NCI-H2227 (cell line): ENCODE measurements around the gene WDR41.

Source experiments
- DNase-seq: peaks from one replicate; lab custom pipeline; 2025; ENCODE audit not compliant: unreplicated experiment; lab: John Stamatoyannopoulos, UW

The WDR41 gene

DNA sequence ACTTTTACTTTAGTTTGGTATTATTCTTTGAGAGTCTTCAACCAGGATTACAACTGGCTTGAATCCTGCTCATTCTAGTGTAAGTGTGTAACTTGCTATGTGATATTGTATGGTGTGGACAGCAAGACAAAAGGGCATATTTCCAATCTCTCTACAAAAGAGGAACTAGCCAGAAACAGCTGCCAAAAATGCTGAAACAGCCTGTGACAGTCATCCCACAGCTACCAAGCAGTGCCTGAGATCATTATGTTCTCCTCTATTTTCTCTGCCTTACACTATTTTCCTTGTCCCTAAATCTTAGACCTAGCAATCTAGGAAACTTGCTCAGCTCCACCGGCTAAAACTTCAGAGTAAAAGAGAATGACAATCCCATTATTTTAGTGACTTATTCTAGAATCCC is 42.8 kb downstream of the WDR41 start:
- no peak for DNase-seq

DNA sequence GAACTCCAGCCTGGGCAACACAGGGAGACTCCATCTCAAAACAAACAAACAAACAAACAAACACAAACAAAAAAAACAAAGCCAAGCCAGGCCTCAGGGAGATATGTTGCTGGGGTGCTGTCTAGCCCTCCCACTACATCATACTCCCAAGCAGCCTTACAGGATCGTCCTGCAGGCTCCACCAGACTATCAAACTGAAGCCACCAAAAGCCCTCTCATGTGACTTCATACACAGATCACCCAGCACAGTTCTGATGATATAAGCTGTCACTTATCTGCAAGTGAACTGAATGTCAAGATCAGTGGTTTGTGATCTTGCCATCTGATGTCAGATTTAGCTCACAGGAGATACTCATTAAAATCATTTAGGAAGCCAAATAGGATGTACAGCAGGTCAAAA is 43.3 kb downstream of the WDR41 start:
- DNase-seq, result no peak

DNA sequence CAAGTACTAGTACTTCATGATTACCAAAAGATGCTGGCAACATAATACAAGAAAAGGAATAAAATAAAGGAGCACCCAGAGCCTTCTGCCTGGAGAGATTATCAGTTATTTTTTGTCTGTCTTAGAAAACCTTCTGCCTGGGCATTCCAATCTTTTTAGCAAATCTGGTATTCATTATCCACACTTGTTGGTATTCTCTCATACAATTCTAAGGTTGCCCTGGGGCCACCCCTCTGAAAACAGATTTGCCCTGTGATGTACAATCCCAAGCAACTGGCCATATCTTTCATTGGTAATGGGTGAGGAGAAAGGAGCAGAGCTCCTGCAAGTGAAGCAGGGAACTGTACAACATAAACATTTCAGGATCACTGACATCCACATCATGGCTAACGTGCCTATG is 47.8 kb downstream of the WDR41 start:
- no peak for DNase-seq

DNA sequence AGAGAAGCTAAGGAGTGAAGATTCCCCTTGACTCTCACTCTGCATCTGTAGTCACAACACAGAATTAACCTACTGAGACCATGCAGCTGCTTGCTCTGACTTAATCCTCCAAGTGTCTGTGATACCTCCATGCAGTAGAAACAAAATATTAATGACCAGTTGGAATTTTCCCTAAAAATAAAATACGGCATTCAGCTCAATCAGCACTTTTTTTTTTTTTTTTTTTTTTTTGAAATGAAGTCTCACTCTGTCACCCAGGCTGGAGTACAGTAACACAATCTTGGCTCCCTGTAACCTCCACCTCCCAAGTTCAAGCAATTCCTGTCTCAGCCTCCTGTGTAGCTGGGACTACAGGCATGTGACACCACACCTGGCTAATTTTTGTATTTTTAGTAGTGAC is 48.4 kb downstream of the WDR41 start:
- DNase-seq, result no peak

DNA sequence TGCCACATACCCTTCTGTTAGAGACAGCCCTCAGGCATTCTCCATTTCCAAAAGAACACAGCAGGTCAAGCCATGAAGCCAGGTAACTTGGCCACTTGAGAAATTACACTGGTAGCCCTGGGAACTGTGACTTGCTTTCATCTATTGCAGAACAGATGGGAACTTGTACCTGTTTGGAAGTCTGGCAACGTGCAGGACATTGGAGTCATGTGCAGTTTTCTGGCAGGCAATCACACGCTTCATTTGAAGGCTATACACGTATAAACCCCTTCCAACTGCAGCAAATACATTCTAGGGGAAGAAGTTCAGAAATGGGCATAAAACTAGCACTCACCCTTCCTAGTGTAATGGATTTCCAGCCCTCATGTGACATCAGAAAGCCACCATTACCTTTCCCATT is 54.0 kb downstream of the WDR41 start:
- no peak for DNase-seq

DNA sequence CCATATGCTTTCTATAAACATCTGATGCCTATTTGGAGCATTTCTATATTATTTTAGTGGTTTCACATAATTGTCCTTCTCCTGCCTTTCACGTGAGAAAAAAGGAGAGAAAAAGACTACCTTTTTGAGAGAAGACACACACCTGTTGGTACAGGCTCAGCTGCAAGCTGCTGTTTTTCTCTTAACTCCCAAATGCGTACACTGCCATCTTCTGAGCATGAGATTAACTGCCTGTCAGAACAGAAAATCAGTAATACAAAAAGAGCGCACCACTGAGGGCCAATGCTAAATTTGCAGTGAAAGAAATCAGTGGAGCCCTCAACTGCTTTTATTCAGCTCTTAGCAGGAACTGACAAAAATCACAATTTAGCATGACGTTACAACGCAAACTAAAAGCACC is 54.9 kb downstream of the WDR41 start:
- no peak for DNase-seq

DNA sequence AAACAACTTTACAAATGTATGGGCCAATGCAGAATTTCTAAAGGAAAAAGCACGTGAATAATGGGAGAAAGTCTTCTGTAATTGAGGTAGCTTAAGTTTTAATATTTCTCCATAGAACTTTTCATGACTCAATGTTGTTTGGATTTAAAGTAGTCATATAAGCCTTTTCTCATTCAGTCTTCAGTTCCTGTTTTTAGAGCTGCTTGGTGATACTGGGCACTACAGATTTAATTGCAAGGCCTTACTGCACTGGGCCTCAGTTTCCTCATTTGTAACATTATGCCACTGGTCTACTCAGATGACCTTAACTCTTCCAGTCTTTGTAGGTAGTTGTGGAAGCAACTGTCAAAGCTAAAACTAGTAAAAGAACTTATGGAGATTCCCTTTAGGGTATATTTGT is 60.4 kb downstream of the WDR41 start:
- no peak for DNase-seq

DNA sequence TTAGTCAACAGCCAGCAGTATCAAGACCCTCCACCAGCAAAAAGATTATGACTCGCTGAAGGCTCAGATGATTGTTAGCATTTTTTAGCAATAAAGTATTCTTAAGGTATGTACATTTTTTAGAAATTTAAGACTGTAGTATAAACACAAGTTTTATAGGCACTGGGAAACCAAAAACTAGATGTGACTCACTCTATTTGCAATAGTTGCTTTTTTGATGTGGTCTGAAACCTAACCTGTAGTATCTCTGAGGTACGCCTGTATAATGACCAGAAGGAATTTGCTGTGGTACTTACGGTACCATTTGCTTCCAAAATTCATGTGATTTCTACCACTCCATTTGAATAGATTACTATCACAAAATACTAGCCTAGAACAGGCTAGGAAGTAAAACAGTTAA is 60.8 kb downstream of the WDR41 start:
- no peak for DNase-seq

DNA sequence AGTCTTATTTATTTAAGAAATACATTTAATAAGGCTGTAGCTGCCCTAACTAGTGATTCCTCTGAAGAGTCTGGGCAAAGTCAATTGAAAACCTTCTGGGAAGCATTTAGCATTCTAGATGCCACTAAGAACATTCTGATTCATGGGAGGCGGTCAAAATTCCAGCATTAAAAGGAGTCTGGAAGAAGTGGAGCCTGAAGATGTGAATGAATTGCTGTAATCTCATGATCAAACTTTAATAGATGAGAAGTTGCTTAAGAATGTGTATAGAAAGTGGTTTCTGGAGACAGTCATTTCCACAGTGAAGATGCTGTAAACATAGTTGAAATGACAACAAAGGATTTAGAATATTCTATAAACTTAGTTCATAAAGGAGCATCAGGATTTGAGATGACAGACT is 61.4 kb downstream of the WDR41 start:
- no peak for DNase-seq

DNA sequence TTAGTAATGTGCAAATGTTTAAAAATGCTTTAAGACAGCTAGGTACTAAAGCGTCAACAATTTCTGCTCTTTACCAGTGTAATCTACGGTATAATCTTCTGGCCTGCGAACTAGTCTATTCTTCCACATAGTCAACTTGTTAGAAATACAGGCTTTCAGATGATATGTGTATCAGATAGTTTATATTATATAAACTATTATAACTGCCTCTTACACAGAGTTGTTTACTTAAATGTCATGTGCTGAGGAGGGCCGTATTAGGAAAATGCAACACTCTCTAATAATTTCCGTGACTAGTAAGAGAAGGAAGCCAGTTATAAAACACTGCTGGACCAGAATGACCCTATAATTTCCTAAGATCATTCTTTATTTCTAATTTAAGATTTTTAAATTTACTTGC is 63.6 kb downstream of the WDR41 start:
- no peak for DNase-seq

DNA sequence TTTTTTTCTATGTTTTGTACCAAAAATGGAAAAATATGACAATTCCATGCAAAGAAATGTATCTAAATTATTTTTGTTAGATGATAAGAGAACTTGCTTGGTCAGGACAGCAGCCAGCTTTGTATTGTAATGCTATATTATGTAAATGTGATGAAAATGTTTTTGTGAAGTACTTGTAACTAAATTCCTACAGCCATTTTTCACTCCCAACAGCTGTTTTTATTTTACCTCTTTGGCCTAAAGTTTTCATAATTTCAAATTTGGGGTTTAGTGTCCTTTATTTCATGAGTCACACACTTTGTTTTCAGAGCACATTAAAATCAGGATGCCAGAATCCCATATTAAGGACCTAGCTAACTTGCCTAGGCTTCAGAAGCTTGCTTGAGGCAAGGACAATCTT is 64.1 kb downstream of the WDR41 start:
- no peak for DNase-seq

DNA sequence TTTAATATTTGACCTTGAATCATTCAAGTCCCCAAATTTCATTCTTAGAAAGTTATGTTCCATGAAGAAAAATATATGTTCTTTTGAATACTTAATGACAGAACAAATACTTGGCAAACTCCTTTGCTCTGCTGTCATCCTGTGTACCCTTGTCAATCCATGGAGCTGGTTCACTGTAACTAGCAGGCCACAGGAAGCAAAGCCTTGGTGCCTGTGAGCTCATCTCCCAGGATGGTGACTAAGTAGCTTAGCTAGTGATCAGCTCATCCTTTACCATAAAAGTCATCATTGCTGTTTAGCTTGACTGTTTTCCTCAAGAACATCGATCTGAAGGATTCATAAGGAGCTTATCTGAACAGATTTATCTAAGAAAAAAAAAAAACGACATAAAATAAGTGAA is 65.4 kb downstream of the WDR41 start:
- no peak for DNase-seq

DNA sequence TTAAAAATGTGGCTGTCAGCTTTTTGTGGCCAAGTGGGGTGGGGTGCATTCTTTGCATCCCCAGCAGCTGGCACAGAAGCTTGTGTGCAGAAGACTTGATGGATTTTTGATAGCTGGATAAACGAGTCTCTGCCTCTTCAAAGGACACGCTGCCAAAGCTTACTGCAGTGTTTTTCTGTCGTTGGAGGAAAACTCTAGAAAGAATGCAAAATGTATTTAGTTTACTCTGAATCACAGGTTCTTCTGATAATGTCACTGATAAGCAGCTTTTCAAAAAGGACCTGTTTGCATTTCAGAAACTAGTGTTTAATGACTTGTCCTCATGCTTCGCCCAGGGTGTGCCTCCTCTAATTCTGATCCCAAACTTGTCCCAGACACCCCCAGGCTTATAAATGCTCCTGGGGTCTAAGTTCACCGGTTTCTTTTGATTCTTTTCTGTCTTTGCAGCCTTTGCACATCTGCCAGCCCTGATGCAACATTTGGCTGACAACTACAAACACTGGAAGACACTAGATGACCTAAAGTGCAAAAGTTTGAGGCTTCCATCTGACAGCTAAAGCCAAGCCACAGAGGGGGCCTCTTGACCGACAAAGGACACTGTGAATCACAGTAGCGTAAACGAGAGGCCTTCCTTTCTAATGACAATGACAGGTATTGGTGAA is 66.0 kb downstream of the WDR41 start:
- DNase-seq, result no peak

DNA sequence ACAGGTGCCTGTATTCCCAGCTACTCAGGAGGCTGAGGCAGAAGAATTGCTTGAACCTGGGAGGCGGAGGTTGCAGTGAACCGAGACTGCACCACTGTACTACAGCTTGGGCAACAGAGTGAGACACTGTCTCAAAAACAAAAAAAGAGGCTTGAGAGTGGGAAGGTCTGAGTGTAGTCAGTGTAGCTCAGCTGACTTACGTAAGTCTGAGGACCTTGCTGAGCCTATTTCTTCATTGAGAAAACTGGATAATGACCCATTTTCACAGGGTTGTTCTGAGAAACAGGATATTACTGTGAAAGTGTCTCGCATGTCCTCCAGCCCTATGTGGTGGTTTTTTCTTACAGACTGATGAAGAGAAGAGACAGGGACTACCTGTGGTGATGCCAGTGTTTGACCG is 66.7 kb downstream of the WDR41 start:
- no peak for DNase-seq

DNA sequence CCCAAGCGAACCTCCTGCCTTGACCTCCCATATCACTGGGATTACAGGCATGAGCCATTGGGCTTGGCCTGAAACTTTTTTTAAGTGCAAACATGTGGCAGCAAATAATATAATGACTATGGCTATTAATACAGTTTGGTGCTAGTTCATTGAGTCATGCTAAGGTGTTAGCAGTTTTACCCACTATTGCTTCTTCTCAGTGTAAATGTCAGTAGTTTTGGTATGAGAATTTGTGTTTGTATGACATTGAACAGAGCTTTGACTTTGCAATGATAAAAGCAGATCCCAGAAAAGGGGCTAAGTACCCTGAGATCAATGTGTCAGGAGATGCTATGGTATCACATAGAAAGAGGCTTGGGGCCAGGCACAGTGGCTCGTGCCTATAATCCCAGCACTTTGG is 67.2 kb downstream of the WDR41 start:
- DNase-seq, result no peak

DNA sequence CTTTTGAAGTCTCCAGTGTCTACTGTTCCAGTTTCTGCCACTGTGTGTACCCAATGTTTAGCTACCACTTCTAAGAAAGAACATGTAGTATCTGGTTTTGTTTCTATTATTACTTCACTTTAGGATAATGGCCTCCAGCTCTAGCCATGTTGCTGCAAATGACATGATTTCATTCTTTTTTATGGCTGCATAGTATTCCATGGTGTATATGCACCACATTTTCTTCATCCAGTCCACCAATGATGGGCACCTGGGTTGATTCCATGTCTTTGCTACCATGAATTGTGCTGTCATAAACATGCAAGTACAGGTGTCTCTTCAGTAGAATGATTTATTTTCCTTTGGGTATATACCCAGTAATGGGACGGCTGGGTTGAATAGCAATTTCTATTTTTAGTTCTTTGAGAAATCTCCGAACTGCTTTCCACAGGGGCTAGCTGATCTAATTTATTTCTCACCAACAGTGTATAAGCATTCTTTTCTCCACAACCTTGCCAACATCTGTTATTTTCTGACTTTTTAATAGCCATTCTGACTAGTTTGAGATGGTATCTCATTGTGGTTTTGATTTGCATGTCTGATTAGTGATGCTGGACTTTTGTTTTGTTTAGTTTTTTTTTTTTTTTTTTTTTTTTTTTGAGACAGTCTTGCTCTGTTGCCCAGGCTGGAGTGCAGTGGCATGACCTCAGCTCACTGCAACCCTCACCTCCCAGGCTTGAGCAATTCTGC is 68.9 kb downstream of the WDR41 start:
- no peak for DNase-seq

DNA sequence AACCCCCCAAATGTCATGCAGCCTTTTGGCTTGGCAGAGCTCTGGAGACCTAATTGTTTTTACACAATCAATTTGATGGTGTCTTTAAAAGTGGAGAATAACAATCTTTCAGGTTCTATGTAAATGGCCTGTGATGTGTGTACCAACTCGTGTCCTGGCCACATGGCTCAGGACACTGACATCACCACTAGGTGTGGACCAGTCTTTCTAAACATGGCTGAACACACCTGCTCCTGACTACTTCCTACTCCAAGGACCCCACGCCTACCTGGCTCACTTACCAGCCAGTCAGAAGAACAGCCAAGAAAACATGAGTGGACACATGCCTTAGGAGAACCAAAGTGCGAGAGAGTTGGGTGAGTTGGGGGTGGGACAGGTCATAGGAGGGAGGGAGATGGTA is 71.2 kb downstream of the WDR41 start:
- DNase-seq, result no peak

DNA sequence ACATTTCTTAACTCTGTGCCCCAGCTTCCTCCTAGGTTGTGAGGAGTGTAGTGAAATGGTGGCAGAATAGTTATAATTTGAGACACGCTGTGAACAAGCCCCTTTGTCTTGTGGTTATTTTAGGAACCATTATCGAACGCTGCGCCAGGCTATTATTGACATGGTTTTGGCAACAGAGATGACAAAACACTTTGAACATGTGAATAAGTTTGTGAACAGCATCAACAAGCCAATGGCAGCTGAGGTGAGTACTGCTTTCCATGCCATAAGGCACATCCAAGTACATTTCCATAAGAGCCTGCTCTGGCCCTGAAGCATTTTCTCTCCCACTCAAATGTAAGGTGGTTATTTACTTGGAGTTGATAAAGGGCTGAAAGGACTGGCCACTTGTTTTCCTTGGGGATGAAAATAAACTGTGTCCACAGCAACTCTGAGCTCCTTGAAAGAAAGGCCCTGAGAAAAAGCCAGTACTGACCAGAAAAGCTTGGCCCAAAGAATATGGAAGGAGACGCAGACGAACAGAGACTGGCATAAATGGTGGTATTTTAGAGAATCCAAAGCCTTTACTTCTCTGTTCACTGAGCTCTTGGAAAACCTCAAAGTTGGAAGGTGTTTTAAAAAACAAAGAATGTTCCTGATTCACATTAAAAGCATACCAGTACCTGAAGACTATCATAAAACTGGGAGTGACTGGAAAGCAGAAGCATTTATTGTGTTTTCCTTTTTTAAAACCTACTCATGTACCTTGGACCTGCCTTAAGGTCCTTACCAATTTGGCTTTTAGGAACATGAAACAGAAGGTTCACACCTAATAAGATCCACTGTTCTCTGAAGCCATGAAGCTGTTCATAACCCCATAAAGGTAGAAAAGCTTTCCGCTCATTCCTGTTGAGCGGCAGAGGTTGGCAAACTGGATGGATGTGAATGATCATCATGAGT is 72.2 kb downstream of the WDR41 start:
- DNase-seq, result no peak

DNA sequence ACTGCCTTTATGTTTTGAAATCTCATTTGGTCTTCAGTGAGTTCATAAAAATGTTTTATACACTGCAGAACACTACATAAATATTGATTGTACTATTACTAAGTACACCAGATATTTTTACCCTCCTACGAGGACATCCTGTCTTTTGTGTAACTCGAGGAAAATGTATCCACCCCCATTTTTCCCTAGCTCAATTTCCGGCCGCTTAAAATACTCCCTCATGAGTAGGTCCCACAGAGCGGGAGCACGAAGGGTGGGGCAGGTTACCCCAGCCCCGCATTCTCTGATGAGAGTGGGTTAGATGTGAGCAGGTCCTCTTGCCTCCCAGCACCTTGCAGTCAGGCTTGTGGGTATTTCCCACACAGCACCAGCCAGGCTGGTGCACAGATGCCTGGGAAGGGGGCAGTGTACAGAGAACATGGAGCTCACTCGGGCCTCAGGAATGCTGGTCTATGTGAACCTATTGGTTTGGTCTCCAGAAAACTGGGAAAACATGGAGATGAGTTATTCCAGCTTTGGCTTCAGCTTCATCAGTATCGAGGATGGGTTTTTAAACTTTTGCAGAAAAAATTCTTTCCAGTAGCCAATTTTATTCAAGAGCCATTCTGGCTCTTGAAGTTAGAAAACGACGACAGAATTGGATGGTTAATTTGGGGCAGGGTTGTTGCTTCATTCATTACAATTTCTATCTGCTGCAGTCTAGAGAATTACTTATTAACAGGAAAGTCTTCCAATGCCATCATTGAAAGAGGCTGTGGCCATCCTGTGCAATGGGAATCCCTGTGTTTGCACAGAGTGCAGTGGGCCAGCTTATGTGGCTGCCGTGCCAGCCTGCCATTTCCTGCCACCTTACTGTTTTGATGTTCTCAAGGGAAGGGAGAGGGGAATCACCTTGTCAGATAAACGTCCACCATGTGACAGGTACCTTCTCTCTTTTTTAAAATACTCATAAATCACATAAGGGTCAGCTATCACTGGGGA is 73.2 kb downstream of the WDR41 start:
- DNase-seq, result no peak

DNA sequence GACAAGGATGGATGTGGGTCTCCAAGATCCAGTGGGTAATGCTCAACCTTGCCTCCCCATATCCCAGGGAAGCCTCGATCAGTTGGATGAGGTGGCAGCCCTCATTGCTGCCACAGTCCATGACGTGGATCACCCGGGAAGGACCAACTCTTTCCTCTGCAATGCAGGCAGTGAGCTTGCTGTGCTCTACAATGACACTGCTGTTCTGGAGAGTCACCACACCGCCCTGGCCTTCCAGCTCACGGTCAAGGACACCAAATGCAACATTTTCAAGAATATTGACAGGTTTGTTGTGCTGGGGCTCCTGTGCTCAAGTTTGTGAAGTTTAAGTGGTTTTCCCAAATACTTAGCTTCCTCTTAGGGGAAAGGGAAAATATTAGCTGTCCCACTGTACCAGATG is 74.0 kb downstream of the WDR41 start:
- no peak for DNase-seq

DNA sequence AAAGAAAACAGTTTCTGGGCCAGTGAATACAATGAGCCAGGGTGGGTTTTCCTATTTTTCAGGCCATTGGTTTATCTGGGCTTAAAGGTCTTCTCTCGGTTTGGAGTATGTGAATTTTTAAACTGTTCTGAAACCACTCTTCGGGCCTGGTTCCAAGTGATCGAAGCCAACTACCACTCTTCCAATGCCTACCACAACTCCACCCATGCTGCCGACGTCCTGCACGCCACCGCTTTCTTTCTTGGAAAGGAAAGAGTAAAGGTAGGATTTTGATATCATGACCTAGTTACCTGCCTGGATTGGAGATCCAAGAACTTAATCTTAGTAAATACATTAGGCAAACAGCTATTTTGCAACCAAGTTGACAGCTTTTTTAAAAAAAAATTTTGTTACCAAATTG is 79.1 kb downstream of the WDR41 start:
- no peak for DNase-seq
